Endothelial cell of umbilical vein (primary cell): ENCODE data around the gene ZCCHC4. TPM values are rescaled to one million over a fixed set of nuclear protein-coding genes. Genes with fewer than 3 reads are reported as not detected.

Experiments used
- BruUV-seq: library from RNA; stranded (reverse); fragments of 400-500 nt; replicated peaks from 2 replicates; lab custom pipeline; 2021; lab: Mats Ljungman, UMichigan
- CTCF ChIA-PET: fragments of 300-600, 350-600 bp; sonication (Branson Sonifier 250); formaldehyde crosslinking; loops from one replicate; lab custom pipeline; 2021; ENCODE audit warnings: antibody characterized with exemption, inconsistent platforms; lab: Charles Lee
- POLR2A ChIA-PET: fragments of 300-600, 350-600 bp; sonication (Branson Sonifier 250); formaldehyde crosslinking; loops from one replicate; lab custom pipeline; 2021; ENCODE audit warnings: antibody characterized with exemption, inconsistent platforms; lab: Charles Lee
- DNase-seq: peaks from one replicate; pipeline ENCODE4 v3.0.0-alpha.2; 2011; ENCODE audit warnings: low read depth, low spot score
- FAIRE-seq: peaks from 2 replicates; lab custom pipeline; 2011; peaks lifted over from hg19 to GRCh38; lab: Jason Lieb, UNC
- H2AFZ ChIP-seq: 2 replicates; pipeline ENCODE4 v1.6.0; 2012; ENCODE audit warnings: low read depth, low read length, control low read depth, inconsistent platforms
- H3K27ac ChIP-seq: 2 replicates; pipeline ENCODE4 v1.5.1; 2011; ENCODE audit warnings: low read depth, mild to moderate bottlenecking, control low read depth, low read length, moderate library complexity; ENCODE audit not compliant: insufficient read depth
- H3K27me3 ChIP-seq, 2 experiments: 2 replicates each; pipeline versions ENCODE4 v1.6.0 to v1.6.1; 2011; ENCODE audit warnings: low read length in 2 of 2, mixed read lengths in 1 of 2; ENCODE audit not compliant: control insufficient read depth in 2 of 2, insufficient read depth in 2 of 2
- H3K36me3 ChIP-seq, 2 experiments: 2 replicates in 1 of 2; 3 replicates in 1 of 2; pipeline ENCODE4 v1.5.1; 2011; ENCODE audit warnings: low read length in 2 of 2, mild to moderate bottlenecking in 1 of 2, moderate library complexity in 1 of 2; ENCODE audit not compliant: control insufficient read depth in 2 of 2, insufficient read depth in 2 of 2; ENCODE audit errors: extremely low read depth in 1 of 2
- H3K4me1 ChIP-seq: 3 replicates; pipeline ENCODE4 v1.5.1; 2011; ENCODE audit warnings: mild to moderate bottlenecking, low read length; ENCODE audit not compliant: control insufficient read depth, insufficient read depth; ENCODE audit errors: extremely low read depth
- H3K4me2 ChIP-seq: 2 replicates; pipeline ENCODE4 v1.6.1; 2011; ENCODE audit warnings: low read length, control low read depth, mixed read lengths; ENCODE audit not compliant: insufficient read depth
- H3K4me3 ChIP-seq, 3 experiments: fragments of 200-600 bp in 1 of 3; sonication (generic), shearing (Covaris generic) in 1 of 3; replicated peaks in 1 of 3; 2 replicates each; pipeline ENCODE4 v1.5.1; 2011 to 2016; ENCODE audit warnings: control low read depth in 3 of 3, low read length in 3 of 3, mild to moderate bottlenecking in 2 of 3, inconsistent platforms in 1 of 3, low read depth in 1 of 3, moderate library complexity in 1 of 3; ENCODE audit not compliant: insufficient read depth in 1 of 3
- H3K79me2 ChIP-seq: 2 replicates; pipeline ENCODE4 v1.6.0; 2012; ENCODE audit warnings: low read length, inconsistent platforms; ENCODE audit not compliant: control insufficient read depth, insufficient read depth
- H3K9ac ChIP-seq: replicated peaks from 2 replicates; pipeline ENCODE3; 2011; ENCODE audit warnings: low read length, control low read depth; ENCODE audit not compliant: insufficient read depth; ENCODE audit errors: extremely low read depth
- H3K9me1 ChIP-seq: replicated peaks from 3 replicates; pipeline ENCODE4 v1.6.0; 2011; ENCODE audit warnings: mild to moderate bottlenecking, low read length; ENCODE audit not compliant: control insufficient read depth, insufficient read depth; ENCODE audit errors: extremely low read depth
- H3K9me3 ChIP-seq: replicated peaks from 2 replicates; pipeline ENCODE4 v1.5.1; 2012; ENCODE audit warnings: low read length, inconsistent platforms; ENCODE audit not compliant: control insufficient read depth, insufficient read depth
- H4K20me1 ChIP-seq: replicated peaks from 2 replicates; pipeline ENCODE3; 2011; ENCODE audit warnings: mild to moderate bottlenecking, low read length; ENCODE audit not compliant: control insufficient read depth, insufficient read depth; ENCODE audit errors: extremely low read depth
- CTCF ChIP-seq, 2 donors: IDR thresholded peaks; 1 replicate in 1 of 2; 2 replicates in 1 of 2; pipeline ENCODE4 v1.5.1; 2011; ENCODE audit warnings: low read length in 2 of 2, mild to moderate bottlenecking in 2 of 2, moderate library complexity in 2 of 2, control low read depth in 1 of 2, inconsistent platforms in 1 of 2, low read depth in 1 of 2; ENCODE audit not compliant: insufficient read depth in 1 of 2; ENCODE audit errors: extremely low read depth in 1 of 2
- EZH2 ChIP-seq: IDR thresholded peaks from 2 replicates; pipeline ENCODE4 v1.6.1; 2012; ENCODE audit warnings: borderline replicate concordance, low read depth, mild to moderate bottlenecking, moderate library complexity, low read length, inconsistent platforms; ENCODE audit not compliant: severe bottlenecking
- FOS ChIP-seq: IDR thresholded peaks from 2 replicates; pipeline ENCODE4 v1.6.1; 2011; ENCODE audit warnings: mild to moderate bottlenecking, low read length, moderate library complexity, borderline replicate concordance; ENCODE audit not compliant: insufficient read depth
- GATA2 ChIP-seq: IDR thresholded peaks from 2 replicates; pipeline ENCODE4 v1.7.0; 2011; ENCODE audit warnings: low read depth, mild to moderate bottlenecking, moderate library complexity, mixed read lengths, low read length; ENCODE audit not compliant: insufficient read length, insufficient read depth
- JUN ChIP-seq: IDR thresholded peaks from 2 replicates; pipeline ENCODE4 v1.6.1; 2011; ENCODE audit warnings: borderline replicate concordance, low read depth; ENCODE audit not compliant: insufficient read length, insufficient read depth
- MAX ChIP-seq: IDR thresholded peaks from 2 replicates; pipeline ENCODE4 v1.6.1; 2011; ENCODE audit not compliant: insufficient read depth, insufficient read length
- MYC ChIP-seq: IDR thresholded peaks from one replicate; pipeline ENCODE4 v1.6.1; 2011; ENCODE audit warnings: mild to moderate bottlenecking, low read depth, low read length
- POLR2A ChIP-seq: IDR thresholded peaks from 2 replicates; pipeline ENCODE4 v1.6.1; 2012; ENCODE audit warnings: low read depth, mild to moderate bottlenecking, control low read depth, low read length
- POLR2AphosphoS5 ChIP-seq: IDR thresholded peaks from 2 replicates; pipeline ENCODE4 v1.6.1; 2012; ENCODE audit warnings: low read depth, mild to moderate bottlenecking, control low read depth, low read length, moderate library complexity; ENCODE audit not compliant: insufficient read depth
- dilution Hi-C: fragments of 300-500 bp; cut with MboI; formaldehyde crosslinking; loops from one replicate; pipeline ENCODE4 v1.15.0; 2019; ENCODE audit warnings: low sequenced_read_pairs; ENCODE audit not compliant: extremely low pct_ligation_motif_present
- intact Hi-C: fragments of 100-400 bp; cut with micrococcal nuclease; formaldehyde crosslinking; loops from one replicate; pipeline ENCODE4 v1.10.0; 2022
- polyA plus RNA-seq, 4 experiments: library from polyadenylated mRNA; depleted of rRNA in 3 of 4; stranded (reverse) in 3 of 4; unstranded in 1 of 4; fragments of >200 nt; gene quantifications; 2 replicates each; pipeline versions ENCODE4 v1.2.1 to v1.2.3, GENCODE V29; 2011 to 2012; ENCODE audit warnings: missing spikeins in 1 of 4
- total RNA-seq: library from RNA; stranded (reverse); gene quantifications from 2 replicates; pipeline ENCODE4 v1.2.3, GENCODE V29; 2021

ZCCHC4 gene
- total and polyA plus RNA-seq, 2 donors (not counting 3 experiments of a cell fraction or from before 2014, with no cell fraction given), result 6.6 to 10.9 TPM

- dilution Hi-C loops (no loop called here), intact Hi-C loops (no loop called here)
- Histone ChIP-seq H3K9me3 (no peaks in the 10 kb centered on the region), H3K79me2 (no peaks in the 10 kb centered on the region), H3K9me1 (no peaks in the 10 kb centered on the region), H3K36me3 (no peaks in the 10 kb centered on the region), H4K20me1 (no peaks in the 10 kb centered on the region), H2AFZ (no peak overlapping the region), H3K4me1 (no peaks in the 10 kb centered on the region), H3K9ac (no peak overlapping the region), H3K4me3 (no peak overlapping the region), H3K27ac (no peak overlapping the region), H3K27me3 (no peaks in the 10 kb centered on the region), H3K4me2 (no peak overlapping the region)
- FAIRE-seq, result no peak
- no peak for TF ChIP-seq MYC
- no peak for TF ChIP-seq JUN
- no peak for TF ChIP-seq POLR2A
- TF ChIP-seq GATA2, result no peak
- no peak for TF ChIP-seq CTCF (IDR thresholded peaks at IDR 0.05; ENCODE audit: extremely low read depth in 1 of 2, insufficient read depth in 1 of 2, low read depth in 1 of 2, low read length in 2 of 2)
- no peak for TF ChIP-seq FOS
- TF ChIP-seq POLR2AphosphoS5, result no peak
- TF ChIP-seq MAX, result no peak
- TF ChIP-seq EZH2, result no peak
- CTCF ChIA-PET, result interaction anchor here (1.4 to 1.5 kb wide), 2 partner anchors 21 to 56 kb away, joined by 3 to 8 read pairs; partner anchors contain the start of gene ZCCHC4
- DNase-seq, result no peak
- POLR2A ChIA-PET, result no interaction called here
- no TSS peak for BruUV-seq
Observed at GRCh38 chr4:25291158-25291733, 21.3 kb upstream of the ZCCHC4 start.
